A673 (cell line): Measurements from ENCODE around the gene CCR6.

ENCODE experiments used
- CTCF ChIP-seq: fragments of 300-800, 200-600 bp; sonication (generic); conservative IDR thresholded peaks from 2 replicates; pipeline ENCODE4 v1.5.1; 2017; ENCODE audit warnings: low read depth, mild to moderate bottlenecking, antibody characterized with exemption, low read length, moderate library complexity, mixed read lengths
- EZH2 ChIP-seq: fragments of 200-600 bp; sonication (generic); IDR thresholded peaks from 2 replicates; pipeline ENCODE4 v1.6.1; 2017; ENCODE audit warnings: borderline replicate concordance, low read depth, mild to moderate bottlenecking, mixed read lengths, antibody characterized with exemption, low read length; ENCODE audit not compliant: poor library complexity, severe bottlenecking

GRCh38 chr6:167104388-167104787 lies 18.5 kb upstream of the CCR6 start:
- no peak for TF ChIP-seq CTCF
- no peak for TF ChIP-seq EZH2
